Heart left ventricle (tissue), 16 donors: ENCODE results near the gene TMBIM1. TPM values are rescaled to one million over a fixed set of nuclear protein-coding genes. Genes with fewer than 3 reads are reported as not detected.

Experiments used
- ATAC-seq, 4 donors: fragments of 200-7000 bp; cut with Tn5 transposase; one replicate each; pipeline ENCODE4 v1.9.1; 2020 to 2022; ENCODE audit warnings: moderate library complexity in 4 of 4, mild to moderate bottlenecking in 3 of 4, moderate number of reproducible peaks in 1 of 4
- DNase-seq, 5 donors: peaks; one replicate each; pipeline ENCODE4 v3.0.0-alpha.2; 2020
- H3K27ac ChIP-seq, 12 donors: fragments of 200-600 bp; sonication (generic) in 4 of 12; one replicate each; pipeline versions ENCODE4 v1.5.0 to v1.8.0; 2016 to 2022; ENCODE audit warnings: mild to moderate bottlenecking in 2 of 12
- H3K27me3 ChIP-seq, 9 donors: fragments of 200-600 bp; sonication (generic) in 2 of 9; one replicate each; pipeline versions ENCODE4 v1.5.1 to v1.8.0; 2016 to 2022; ENCODE audit warnings: mild to moderate bottlenecking in 3 of 9
- H3K36me3 ChIP-seq, 9 donors: fragments of 200-600 bp; sonication (generic) in 2 of 9; one replicate each; pipeline versions ENCODE4 v1.5.0 to v1.8.0; 2018 to 2022; ENCODE audit warnings: mild to moderate bottlenecking in 2 of 9
- H3K4me1 ChIP-seq, 12 donors: fragments of 200-600 bp; sonication (generic) in 4 of 12; one replicate each; pipeline versions ENCODE4 v1.5.0 to v1.8.0; 2016 to 2022; ENCODE audit warnings: mild to moderate bottlenecking in 3 of 12
- H3K4me3 ChIP-seq, 12 donors: fragments of 200-600 bp; sonication (generic) in 4 of 12; one replicate each; pipeline versions ENCODE4 v1.5.0 to v1.8.0; 2017 to 2022; ENCODE audit warnings: mild to moderate bottlenecking in 9 of 12, moderate library complexity in 4 of 12
- H3K9me3 ChIP-seq, 12 donors: fragments of 200-600 bp; sonication (generic) in 4 of 12; one replicate each; pipeline versions ENCODE4 v1.5.0 to v1.8.0; 2016 to 2022; ENCODE audit warnings: mild to moderate bottlenecking in 1 of 12
- POLR2A ChIP-seq, 2 donors: fragments of 450-650 bp; IDR thresholded peaks; one replicate each; pipeline ENCODE4 v1.6.1; 2017; ENCODE audit warnings: antibody characterized with exemption in 2 of 2, mild to moderate bottlenecking in 2 of 2, moderate library complexity in 2 of 2
- WGBS, 4 donors: extraction: QIAGEN DNeasy Blood & Tissue Kit in 2 of 4; methylation state at CpG; one replicate each; pipeline versions ENCODE4 v1.1.5 to v1.1.7; 2013 to 2018; 5-methylcytosine and 5-hydroxymethylcytosine counted together
- intact Hi-C, 10 donors: fragments of 100-400 bp; cut with DNase I; formaldehyde crosslinking; loops; one replicate each; pipeline versions ENCODE4 v1.11.1 to v1.14.2; 2022
- polyA plus RNA-seq, 2 donors: library from polyadenylated mRNA; stranded (reverse); fragments of 200-250 nt; gene quantifications; one replicate each; pipeline ENCODE4 v1.2.3, GENCODE V29; 2013
- total RNA-seq, 9 donors: library from RNA; depleted of rRNA in 2 of 9; stranded (reverse); fragments of >200 nt in 2 of 9; fragmentation: NEBNext Ultra II Directional in 3 of 9; extraction: Animal tissue kit (Norgen Biotek cat#: 25700) in 3 of 9; gene quantifications; one replicate each; pipeline versions ENCODE4 v1.1.0 to v1.2.4, GENCODE V29; 2016 to 2023
- TF ChIP-seq, protein P1 (sequence below), 12 donors: fragments of 200-600 bp; sonication (generic) in 4 of 12; IDR thresholded peaks; one replicate each; pipeline versions ENCODE4 v1.5.0 to v1.8.0; 2018 to 2022; ENCODE audit warnings: antibody characterized with exemption in 12 of 12, mild to moderate bottlenecking in 5 of 12
- donor health status: ischemic (EF 13 %, LVEDD 7.1; RV severe dilation, severe dysfunction).
- donor health status: healthy with polysubstance abuse.
- donor health status: DM: no; HTN: yes; CAD: no.
- donor health status: DM: no; HTN: no; CAD: no.
- donor health status: ischemic (EF 25% LVEDD 6.9; RV normal size, moderate dysfunction).
- donor health status: ischemic (EF 25% LVEDD 5.7; RV mildly dilated, moderate dysfunction).
- donor health status: healthy.
- donor health status: DM: yes; HTN: yes; CAD: no.
- donor health status: ischemic (EF 35%, LVEDD 5.7; RV mildly dilated, moderate dysfunction).
- donor health status: nonischemic (EF 11% LVEDD 7.7; RV severe dilation, severe dysfunction).
- donor health status: DM: yes; HTN: yes; CAD: no.
- donor health status: PGD.
- donor health status: ischemic (EF 29% LVEDD 5.4; RV normal size, mild dysfunction).
- donor health status: nonischemic (EF 23%, LVEDD 6.1; RV moderate dilation, normal function).

Gene TMBIM1
- total and polyA plus RNA-seq, 11 donors: 41.8 to 208 (median 126) TPM

- WGBS, 4 donors: 74 to 83% (median 77%) methylated on average over 5 of the region's 5 CpGs
- Histone ChIP-seq H3K36me3 (no peaks in the 10 kb centered on the region), H3K4me3 (no peak overlapping the region), H3K4me1 (peaks cover 0 to 12% (median 2%) of the 10 kb centered on the region in 12 donors), H3K9me3 (no peaks in the 10 kb centered on the region), H3K27me3 (no peaks in the 10 kb centered on the region), H3K27ac (no peak overlapping the region)
- no peak for DNase-seq
- TF ChIP-seq POLR2A (IDR thresholded peaks at IDR 0.05): no peak
- TF ChIP-seq, protein P1, sequence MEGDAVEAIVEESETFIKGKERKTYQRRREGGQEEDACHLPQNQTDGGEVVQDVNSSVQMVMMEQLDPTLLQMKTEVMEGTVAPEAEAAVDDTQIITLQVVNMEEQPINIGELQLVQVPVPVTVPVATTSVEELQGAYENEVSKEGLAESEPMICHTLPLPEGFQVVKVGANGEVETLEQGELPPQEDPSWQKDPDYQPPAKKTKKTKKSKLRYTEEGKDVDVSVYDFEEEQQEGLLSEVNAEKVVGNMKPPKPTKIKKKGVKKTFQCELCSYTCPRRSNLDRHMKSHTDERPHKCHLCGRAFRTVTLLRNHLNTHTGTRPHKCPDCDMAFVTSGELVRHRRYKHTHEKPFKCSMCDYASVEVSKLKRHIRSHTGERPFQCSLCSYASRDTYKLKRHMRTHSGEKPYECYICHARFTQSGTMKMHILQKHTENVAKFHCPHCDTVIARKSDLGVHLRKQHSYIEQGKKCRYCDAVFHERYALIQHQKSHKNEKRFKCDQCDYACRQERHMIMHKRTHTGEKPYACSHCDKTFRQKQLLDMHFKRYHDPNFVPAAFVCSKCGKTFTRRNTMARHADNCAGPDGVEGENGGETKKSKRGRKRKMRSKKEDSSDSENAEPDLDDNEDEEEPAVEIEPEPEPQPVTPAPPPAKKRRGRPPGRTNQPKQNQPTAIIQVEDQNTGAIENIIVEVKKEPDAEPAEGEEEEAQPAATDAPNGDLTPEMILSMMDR (IDR thresholded peaks at IDR 0.05): no peak
- intact Hi-C loops: loop anchor here in 2 of 10 donors (10.0 kb wide), 2 partner anchors 89 to 159 kb away; partner anchors contain the start of gene CTDSP1 (in 1 of the 2)
- ATAC-seq: no peak
Measured at GRCh38 chr2:218305383-218305782, 13.1 kb upstream of the TMBIM1 start.

- Histone ChIP-seq H3K27me3 (no peaks in the 10 kb centered on the region), H3K27ac (no peak overlapping the region), H3K36me3 (no peaks in the 10 kb centered on the region), H3K9me3 (no peaks in the 10 kb centered on the region), H3K4me1 (peaks cover 0 to 7% (median 0%) of the 10 kb centered on the region in 12 donors), H3K4me3 (no peak overlapping the region)
- 5 to 10% (median 9%) methylated on average over 9 of the region's 9 CpGs for WGBS, 4 donors
- TF ChIP-seq, protein P1 (IDR thresholded peaks at IDR 0.05): peak; percentile 94 to 99 (median 97)
- no peak for TF ChIP-seq POLR2A (IDR thresholded peaks at IDR 0.05)
- intact Hi-C loops: loop anchor here (1.0 to 10.0 kb wide), 10 partner anchors 54 to 166 kb away; partner anchors contain the start of genes CATIP (in 7 of the 10) and CTDSP1 (in 2 of the 10)
- peak; percentile 75 to 87 (median 83) for DNase-seq
- peak; percentile 78 to 86 (median 82) for ATAC-seq
Measured at GRCh38 chr2:218301176-218301819, 9.0 kb upstream of the TMBIM1 start.

GRCh38 chr2:218300141-218300540, 7.8 kb upstream of the TMBIM1 start:
- Histone ChIP-seq H3K36me3 (no peaks in the 10 kb centered on the region), H3K9me3 (no peaks in the 10 kb centered on the region), H3K4me1 (peaks cover 0 to 7% (median 0%) of the 10 kb centered on the region in 12 donors), H3K27me3 (no peaks in the 10 kb centered on the region), H3K4me3 (no peak overlapping the region), H3K27ac (no peak overlapping the region)
- WGBS, 4 donors: 85 to 91% (median 88%) methylated on average over 4 of the region's 4 CpGs
- TF ChIP-seq, protein P1 (IDR thresholded peaks at IDR 0.05): no peak
- TF ChIP-seq POLR2A (IDR thresholded peaks at IDR 0.05): no peak
- DNase-seq: no peak
- intact Hi-C loops: loop anchor here (2.0 to 10.0 kb wide), 8 partner anchors 55 to 167 kb away; partner anchors contain the start of genes CATIP (in 3 of the 10) and CTDSP1 (in 2 of the 10)
- ATAC-seq: no peak

- no peak for TF ChIP-seq POLR2A (IDR thresholded peaks at IDR 0.05)
- TF ChIP-seq, protein P1 (IDR thresholded peaks at IDR 0.05): no peak
- 91 to 92% (median 91%) methylated on average over 6 of the region's 6 CpGs for WGBS, 4 donors
- H3K9me3 ChIP-seq: no peaks in the 10 kb centered on the region
- no peak for DNase-seq
- H3K27ac ChIP-seq: no peak overlapping the region
- H3K27me3 ChIP-seq: no peaks in the 10 kb centered on the region
- intact Hi-C loops: loop anchor here in 2 of 10 donors (10.0 kb wide), 1 partner anchor 166 kb away; no protein-coding TSS in a partner anchor
- no peak for ATAC-seq
- H3K36me3 ChIP-seq: no peaks in the 10 kb centered on the region
- no peak overlapping the region for H3K4me3 ChIP-seq
- peaks cover 0 to 24% (median 4%) of the 10 kb centered on the region in 12 donors for H3K4me1 ChIP-seq
Measured at GRCh38 chr2:218298314-218298875, 6.1 kb upstream of the TMBIM1 start.
